ENCODE results near the gene PLEKHA7.
A peak's percentile ranks its signal among the peaks of the same experiment; 100 is the strongest.

The PLEKHA7 gene

DNA sequence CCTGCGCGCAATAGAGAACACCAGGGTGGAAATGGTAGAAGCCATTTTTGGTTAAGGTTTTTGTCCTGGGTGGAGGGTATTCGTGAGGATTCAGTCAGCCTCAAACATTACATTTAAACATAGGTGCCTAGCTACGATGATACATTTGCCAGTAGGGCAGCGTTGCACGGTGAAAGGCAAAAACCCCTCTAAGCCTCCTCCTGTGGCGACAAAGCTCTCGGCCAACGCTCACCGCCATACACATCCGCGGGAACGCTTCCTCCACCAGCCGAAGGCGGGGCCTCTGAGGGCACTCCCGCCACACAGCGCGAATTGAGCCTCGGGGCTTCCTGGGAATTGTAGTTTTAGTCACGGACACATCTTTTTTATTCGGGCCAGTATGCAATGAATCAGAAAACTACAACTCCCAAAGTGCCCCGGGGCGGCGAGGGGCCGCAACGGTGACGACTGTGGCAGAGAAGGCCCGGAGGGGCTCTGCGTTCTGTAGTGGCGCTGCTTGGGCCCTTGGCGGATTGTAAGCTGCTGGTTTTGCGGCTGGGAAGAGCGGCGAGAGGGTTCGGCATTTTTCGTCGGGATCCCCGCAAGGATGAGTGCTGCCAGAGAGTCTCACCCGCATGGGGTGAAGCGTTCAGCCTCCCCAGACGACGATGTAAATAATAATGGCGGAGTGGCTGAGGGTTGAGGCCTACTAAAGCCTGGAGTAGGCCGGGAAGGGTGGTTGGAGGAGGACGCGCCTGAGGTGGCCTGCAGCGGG is 275.8 kb downstream of the PLEKHA7 start, which contains the start of gene C11orf58:
Gene C11orf58, plus strand, starts transcription at position 455 of the 754 bp plus-strand sequence. Its CDS starts 132 bp downstream, at position 587.
- H3K27me3 ChIP-seq (replicated peaks; ENCODE audit: control insufficient read depth, insufficient read depth, low read length), result no peaks in the 10 kb centered on the region
- H3K4me3 ChIP-seq (replicated peaks; ENCODE audit: low read depth, low read length), result peak within 1 kb of the TSS; percentile 90
- TF ChIP-seq, protein P1, sequence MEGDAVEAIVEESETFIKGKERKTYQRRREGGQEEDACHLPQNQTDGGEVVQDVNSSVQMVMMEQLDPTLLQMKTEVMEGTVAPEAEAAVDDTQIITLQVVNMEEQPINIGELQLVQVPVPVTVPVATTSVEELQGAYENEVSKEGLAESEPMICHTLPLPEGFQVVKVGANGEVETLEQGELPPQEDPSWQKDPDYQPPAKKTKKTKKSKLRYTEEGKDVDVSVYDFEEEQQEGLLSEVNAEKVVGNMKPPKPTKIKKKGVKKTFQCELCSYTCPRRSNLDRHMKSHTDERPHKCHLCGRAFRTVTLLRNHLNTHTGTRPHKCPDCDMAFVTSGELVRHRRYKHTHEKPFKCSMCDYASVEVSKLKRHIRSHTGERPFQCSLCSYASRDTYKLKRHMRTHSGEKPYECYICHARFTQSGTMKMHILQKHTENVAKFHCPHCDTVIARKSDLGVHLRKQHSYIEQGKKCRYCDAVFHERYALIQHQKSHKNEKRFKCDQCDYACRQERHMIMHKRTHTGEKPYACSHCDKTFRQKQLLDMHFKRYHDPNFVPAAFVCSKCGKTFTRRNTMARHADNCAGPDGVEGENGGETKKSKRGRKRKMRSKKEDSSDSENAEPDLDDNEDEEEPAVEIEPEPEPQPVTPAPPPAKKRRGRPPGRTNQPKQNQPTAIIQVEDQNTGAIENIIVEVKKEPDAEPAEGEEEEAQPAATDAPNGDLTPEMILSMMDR (IDR thresholded peaks at IDR 0.05; ENCODE audit: insufficient read depth, low read length, poor library complexity, severe bottlenecking), result no peak
- peak; percentile 95 for DNase-seq (ENCODE audit: extremely low read depth, insufficient read length)
- peaks cover 3% of the 10 kb centered on the region for H3K36me3 ChIP-seq (ENCODE audit: control insufficient read depth, insufficient read depth, low read length)

DNA sequence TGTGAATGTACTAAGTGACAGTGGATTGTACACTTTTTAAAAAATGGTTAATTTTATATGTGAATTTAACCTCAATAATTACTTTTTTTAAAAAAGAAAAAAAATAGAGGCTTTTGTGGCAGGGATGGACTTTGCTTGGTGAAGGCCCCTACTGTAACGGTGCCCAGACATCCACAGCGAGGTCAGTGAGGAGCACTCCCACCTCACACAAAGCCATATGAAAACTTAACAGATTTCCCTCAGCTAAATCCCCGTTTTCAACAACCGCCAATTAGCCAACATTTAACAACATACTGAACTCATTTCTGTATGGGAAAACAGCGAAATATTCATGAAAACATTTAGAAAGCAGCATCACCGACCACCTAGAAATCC is 276.4 kb downstream of the PLEKHA7 start:
- TF ChIP-seq, protein P1 (IDR thresholded peaks at IDR 0.05; ENCODE audit: insufficient read depth, low read length, poor library complexity, severe bottlenecking), result no peak
- no peak for DNase-seq (ENCODE audit: extremely low read depth, insufficient read length)
- Histone ChIP-seq H3K27me3 (replicated peaks; ENCODE audit: control insufficient read depth, insufficient read depth, low read length) (no peaks in the 10 kb centered on the region), H3K4me3 (replicated peaks; ENCODE audit: low read depth, low read length) (peak overlapping the region; percentile 90), H3K36me3 (ENCODE audit: control insufficient read depth, insufficient read depth, low read length) (peaks cover 3% of the 10 kb centered on the region)

Measured in GM06990 (cell line).